Neural crest cell (in vitro differentiated cells): ENCODE results near the gene CHD6. TPM values are rescaled to one million over a fixed set of nuclear protein-coding genes. Genes with fewer than 3 reads are reported as not detected.

Source experiments
- DNase-seq: peaks from one replicate; pipeline ENCODE4 v3.0.0; 2021; ENCODE audit warnings: low read depth, mixed read lengths, low spot score
- H3K27ac Mint-ChIP-seq: one replicate; pipeline ENCODE4 v1.8.0; 2021; ENCODE audit warnings: mild to moderate bottlenecking, mixed read lengths; ENCODE audit not compliant: unreplicated experiment
- H3K27me3 Mint-ChIP-seq: 2 replicates; pipeline ENCODE4 v1.8.0; 2021; ENCODE audit warnings: low read depth, mild to moderate bottlenecking, mixed read lengths
- H3K36me3 Mint-ChIP-seq: 2 replicates; pipeline ENCODE4 v1.8.0; 2021; ENCODE audit warnings: low read depth, mild to moderate bottlenecking, mixed read lengths
- H3K4me1 Mint-ChIP-seq: 2 replicates; pipeline ENCODE4 v1.8.0; 2021; ENCODE audit warnings: mixed read lengths
- H3K4me3 Mint-ChIP-seq: one replicate; pipeline ENCODE4 v1.8.0; 2021; ENCODE audit warnings: mild to moderate bottlenecking, mixed read lengths
- H3K9me3 Mint-ChIP-seq: 2 replicates; pipeline ENCODE4 v1.8.0; 2021; ENCODE audit warnings: mixed read lengths
- total RNA-seq: library from RNA; stranded (reverse); gene quantifications from 2 replicates; pipeline ENCODE4 v1.2.1, GENCODE V29; 2021
- TF ChIP-seq, protein P1 (sequence below): fragments of 200-600 bp; sonication (generic); conservative IDR thresholded peaks from 2 replicates; pipeline ENCODE4 v1.5.0; 2021; ENCODE audit warnings: antibody characterized with exemption, mild to moderate bottlenecking

CHD6 gene
- total RNA-seq, 1 donor from 2014 or later, result 51.2 TPM

DNA sequence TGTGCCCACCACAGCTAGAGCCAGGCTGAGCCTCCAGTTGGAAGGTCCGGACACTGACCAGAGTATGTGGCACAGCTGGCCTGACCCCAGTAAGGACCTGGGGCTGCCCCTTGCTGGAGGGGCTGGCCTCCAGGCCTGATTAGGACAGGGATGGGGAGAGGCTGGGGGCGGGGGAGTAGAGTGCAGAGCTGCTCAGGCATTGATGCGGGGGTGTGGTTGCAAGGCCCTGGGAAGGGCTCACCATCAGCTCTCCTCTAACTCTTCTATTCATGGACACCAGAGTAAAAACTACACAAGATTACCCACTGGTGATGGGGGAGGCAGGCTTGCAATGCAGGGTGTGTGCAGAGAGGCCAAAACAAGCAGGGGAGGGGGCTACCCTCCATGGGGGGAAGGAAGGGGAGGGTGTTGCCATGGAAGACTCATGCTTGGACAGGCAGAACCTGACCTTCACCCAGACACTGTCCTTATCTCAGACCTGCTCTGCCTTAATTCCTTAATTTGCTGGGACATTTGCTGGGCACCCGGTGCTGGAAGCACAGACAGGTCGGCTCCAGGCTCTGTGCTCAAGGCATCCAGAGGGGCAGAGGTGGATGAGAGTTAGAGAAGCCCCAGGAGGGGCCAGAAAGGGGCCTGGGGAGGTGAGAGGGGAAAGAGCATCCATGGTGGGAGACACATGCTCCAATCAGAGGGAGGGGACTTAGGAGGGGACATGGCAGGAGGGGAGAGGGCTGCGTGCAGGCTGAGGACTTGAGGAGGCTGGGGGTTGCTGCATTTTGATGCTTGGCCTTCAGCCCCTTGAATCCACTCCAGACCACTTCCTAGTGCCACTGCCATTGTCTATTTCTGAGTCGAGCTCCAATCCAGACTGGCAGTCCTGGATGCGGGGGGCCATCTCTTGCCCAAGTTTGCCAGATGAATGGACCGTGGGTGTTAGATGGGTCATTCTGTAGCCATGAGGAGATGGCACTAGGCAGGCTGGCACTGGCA, 244.0 kb downstream of the CHD6 start:
- TF ChIP-seq, protein P1, sequence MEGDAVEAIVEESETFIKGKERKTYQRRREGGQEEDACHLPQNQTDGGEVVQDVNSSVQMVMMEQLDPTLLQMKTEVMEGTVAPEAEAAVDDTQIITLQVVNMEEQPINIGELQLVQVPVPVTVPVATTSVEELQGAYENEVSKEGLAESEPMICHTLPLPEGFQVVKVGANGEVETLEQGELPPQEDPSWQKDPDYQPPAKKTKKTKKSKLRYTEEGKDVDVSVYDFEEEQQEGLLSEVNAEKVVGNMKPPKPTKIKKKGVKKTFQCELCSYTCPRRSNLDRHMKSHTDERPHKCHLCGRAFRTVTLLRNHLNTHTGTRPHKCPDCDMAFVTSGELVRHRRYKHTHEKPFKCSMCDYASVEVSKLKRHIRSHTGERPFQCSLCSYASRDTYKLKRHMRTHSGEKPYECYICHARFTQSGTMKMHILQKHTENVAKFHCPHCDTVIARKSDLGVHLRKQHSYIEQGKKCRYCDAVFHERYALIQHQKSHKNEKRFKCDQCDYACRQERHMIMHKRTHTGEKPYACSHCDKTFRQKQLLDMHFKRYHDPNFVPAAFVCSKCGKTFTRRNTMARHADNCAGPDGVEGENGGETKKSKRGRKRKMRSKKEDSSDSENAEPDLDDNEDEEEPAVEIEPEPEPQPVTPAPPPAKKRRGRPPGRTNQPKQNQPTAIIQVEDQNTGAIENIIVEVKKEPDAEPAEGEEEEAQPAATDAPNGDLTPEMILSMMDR, result no peak
- H3K36me3 Mint-ChIP-seq, result no peaks in the 10 kb centered on the region
- peaks cover 5% of the 10 kb centered on the region for H3K27me3 Mint-ChIP-seq
- no peaks in the 10 kb centered on the region for H3K9me3 Mint-ChIP-seq
- no peak for DNase-seq
- no peak overlapping the region for H3K27ac Mint-ChIP-seq
- no peak overlapping the region for H3K4me3 Mint-ChIP-seq
- H3K4me1 Mint-ChIP-seq, result peaks cover 21% of the 10 kb centered on the region

DNA sequence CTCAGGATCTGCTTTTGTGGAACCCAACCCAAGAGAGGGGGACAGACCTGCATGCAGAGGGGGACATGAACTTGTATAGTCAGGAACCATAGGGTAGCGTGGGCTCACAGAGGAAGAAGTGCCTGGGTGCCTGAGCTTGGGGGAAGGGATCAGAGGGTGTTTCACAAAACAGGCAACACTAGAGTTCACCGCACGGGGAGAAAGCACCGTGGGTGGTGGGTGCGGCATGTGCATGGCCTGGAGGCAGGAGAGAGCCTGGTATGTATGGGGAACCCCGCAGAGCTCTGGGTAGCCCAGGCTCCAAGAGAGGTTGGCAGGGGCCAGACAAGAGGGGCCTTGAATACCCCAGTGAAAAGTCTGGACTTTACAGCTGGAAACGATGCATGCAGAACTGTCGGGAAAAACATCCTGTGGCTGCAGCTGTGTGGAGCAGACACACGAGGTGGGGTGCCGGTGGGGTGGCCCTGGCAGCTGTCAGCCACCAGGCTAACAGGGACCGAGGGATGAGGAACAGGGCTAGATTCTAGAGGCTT, 244.9 kb downstream of the CHD6 start:
- Mint-ChIP-seq H3K4me1 (peaks cover 21% of the 10 kb centered on the region), H3K27me3 (peaks cover 9% of the 10 kb centered on the region), H3K27ac (peak overlapping the region; percentile 59), H3K9me3 (no peaks in the 10 kb centered on the region), H3K4me3 (no peak overlapping the region), H3K36me3 (no peaks in the 10 kb centered on the region)
- TF ChIP-seq, protein P1, result no peak
- DNase-seq, result no peak

DNA sequence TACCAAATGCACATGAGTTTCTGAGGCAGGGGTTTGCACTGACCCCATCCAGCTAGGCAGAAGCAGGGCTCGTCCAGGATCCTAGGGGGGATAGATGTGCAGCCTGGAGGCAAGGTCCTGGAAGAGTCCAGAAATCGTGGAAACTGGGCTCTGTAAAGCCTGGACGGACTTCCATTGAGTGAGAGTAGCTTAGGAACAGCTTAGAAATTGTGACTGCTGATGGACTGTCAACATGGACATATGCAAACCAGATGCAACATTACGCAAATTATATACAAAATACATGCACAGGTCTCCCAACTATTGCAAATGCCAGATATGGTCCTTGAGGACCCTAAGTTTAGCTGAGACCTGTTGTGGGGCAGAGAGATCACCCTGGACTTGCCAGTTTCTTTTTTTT, 246.8 kb downstream of the CHD6 start:
- Mint-ChIP-seq H3K9me3 (no peaks in the 10 kb centered on the region), H3K4me3 (no peak overlapping the region), H3K27me3 (peaks cover 21% of the 10 kb centered on the region), H3K27ac (peak overlapping the region; percentile 21), H3K36me3 (no peaks in the 10 kb centered on the region), H3K4me1 (peaks cover 27% of the 10 kb centered on the region)
- TF ChIP-seq, protein P1, result no peak
- DNase-seq, result no peak

DNA sequence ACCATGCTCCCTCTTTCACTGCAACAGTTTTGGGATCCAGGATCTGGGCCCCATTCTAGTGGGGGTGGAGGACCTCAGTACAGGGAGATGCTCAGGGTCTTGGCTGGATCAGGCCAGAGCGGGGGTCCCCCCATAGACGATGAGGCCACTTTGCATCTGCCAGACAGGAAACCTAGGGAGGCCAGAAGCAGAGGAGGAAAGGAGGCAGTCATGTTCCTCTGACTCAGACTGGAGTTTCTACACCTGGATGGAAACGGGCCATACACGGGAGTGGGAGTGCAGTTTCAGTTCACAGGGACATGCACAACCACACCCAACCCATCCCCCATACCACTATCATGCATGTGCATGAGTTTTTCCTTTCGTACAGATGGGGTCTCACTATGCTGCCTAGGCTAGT, 248.0 kb downstream of the CHD6 start:
- no peak for DNase-seq
- TF ChIP-seq, protein P1, result no peak
- Mint-ChIP-seq H3K9me3 (no peaks in the 10 kb centered on the region), H3K4me1 (peaks cover 18% of the 10 kb centered on the region), H3K4me3 (no peak overlapping the region), H3K27ac (no peak overlapping the region), H3K27me3 (peaks cover 27% of the 10 kb centered on the region), H3K36me3 (no peaks in the 10 kb centered on the region)

DNA sequence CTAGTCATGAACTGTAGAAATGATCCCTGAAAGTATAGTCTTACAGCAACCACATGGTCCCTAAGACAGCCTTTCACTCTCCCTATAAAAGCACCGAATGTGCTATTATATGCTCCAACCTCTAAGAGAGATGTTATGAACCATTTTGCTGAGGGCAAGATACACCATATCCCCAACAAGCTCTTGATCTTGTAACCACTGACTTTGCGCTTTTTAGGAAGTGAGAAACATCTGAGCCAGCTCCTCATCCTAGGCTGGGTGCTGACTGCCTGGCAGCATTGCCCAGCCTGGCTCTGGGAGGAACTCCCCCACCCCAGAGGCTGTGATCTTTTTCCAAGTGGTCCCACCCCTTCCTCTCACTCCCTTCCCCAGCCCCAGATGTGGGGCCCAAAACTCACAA, 248.5 kb downstream of the CHD6 start:
- H3K9me3 Mint-ChIP-seq, result no peaks in the 10 kb centered on the region
- TF ChIP-seq, protein P1, result no peak
- peak overlapping the region; percentile 39 for H3K4me3 Mint-ChIP-seq
- no peak for DNase-seq
- peaks cover 32% of the 10 kb centered on the region for H3K27me3 Mint-ChIP-seq
- H3K36me3 Mint-ChIP-seq, result no peaks in the 10 kb centered on the region
- no peak overlapping the region for H3K27ac Mint-ChIP-seq
- peaks cover 18% of the 10 kb centered on the region for H3K4me1 Mint-ChIP-seq
